Measurements from ENCODE around the gene ADGRF3. TPM values are rescaled to one million over a fixed set of nuclear protein-coding genes. Genes with fewer than 3 reads are reported as not detected.

Gene ADGRF3
- total and polyA plus RNA-seq, 2 of the 8 experiments (the other 6 are each of a cell fraction or from before 2014, with no cell fraction given): 0.54 to 0.69 TPM

DNA sequence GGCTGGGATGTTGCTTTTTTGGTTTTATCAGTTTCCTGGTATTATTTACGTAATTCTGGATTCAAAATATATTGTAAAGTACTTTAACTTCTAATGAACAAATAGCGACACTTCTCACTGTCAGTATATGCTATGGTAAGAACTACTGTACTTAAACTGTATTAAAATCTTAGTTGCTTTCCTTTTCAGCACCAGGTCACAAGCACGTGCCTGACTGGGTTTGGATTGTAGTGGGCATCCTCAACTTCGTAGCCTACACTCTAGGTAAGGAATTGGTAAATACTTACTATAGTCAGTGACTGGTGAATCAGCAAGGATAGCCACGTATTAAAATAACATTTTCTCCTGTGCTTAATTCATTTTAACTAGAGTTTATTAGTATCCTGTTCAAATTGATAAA lies 20.4 kb upstream of the ADGRF3 start (continued):
- TF ChIP-seq RNF2 (IDR thresholded peaks at IDR 0.05; ENCODE audit: borderline replicate concordance, low read depth, low read length, missing control alignments, poor library complexity, severe bottlenecking) (no peak), TAF1 (IDR thresholded peaks at IDR 0.05; ENCODE audit: low read depth, low read length) (no peak), EZH2 (IDR thresholded peaks at IDR 0.05; ENCODE audit: low read depth, low read length, severe bottlenecking) (no peak)
